RWPE1 (cell line): ENCODE results near the gene SLC4A4.

Experiments
- CTCF ChIA-PET: fragments of 350-600 bp; sonication (Branson Sonifier 250); formaldehyde crosslinking; extraction: SDS; loops from one replicate; lab custom pipeline; 2021; lab: Yijun Ruan, JAX
- POLR2A ChIA-PET: fragments of 400-600 bp; formaldehyde crosslinking; extraction: SDS; loops from one replicate; lab custom pipeline; 2020; ENCODE audit warnings: antibody characterized with exemption; ENCODE audit not compliant: low non-redundant PET; lab: Yijun Ruan, JAX
- DNase-seq: peaks from one replicate; pipeline ENCODE4 v3.0.0; 2012; ENCODE audit warnings: low spot score
- H3K27ac ChIP-seq: fragments of 450-650 bp; 2 replicates; pipeline ENCODE4 v1.5.1; 2017
- TF ChIP-seq, protein P1 (sequence below): fragments of 450-650 bp; conservative IDR thresholded peaks from 2 replicates; pipeline ENCODE4 v1.5.1; 2017; ENCODE audit warnings: low read depth, mild to moderate bottlenecking

SLC4A4 gene

DNA sequence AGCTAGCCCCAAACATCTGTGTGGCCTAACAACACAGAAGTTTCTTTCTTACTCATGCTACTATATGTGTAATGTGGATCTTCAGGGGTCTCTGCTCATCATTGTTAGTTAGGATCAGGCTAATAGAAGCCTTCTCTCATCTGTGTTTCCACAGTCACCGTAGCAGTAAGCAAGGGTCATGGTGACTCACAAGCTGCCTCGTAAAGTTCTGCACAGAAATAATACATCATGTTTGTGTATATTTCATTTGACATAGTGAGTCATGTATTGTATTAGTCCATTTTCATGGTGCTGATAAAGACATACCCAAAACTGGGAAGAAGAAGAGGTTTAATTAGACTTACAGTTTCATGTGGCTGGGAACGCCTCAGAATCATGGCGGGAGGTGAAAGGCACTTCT, 38.7 kb downstream of the SLC4A4 start:
- ChIA-PET CTCF (no interaction called here), POLR2A (no interaction called here)
- TF ChIP-seq, protein P1, sequence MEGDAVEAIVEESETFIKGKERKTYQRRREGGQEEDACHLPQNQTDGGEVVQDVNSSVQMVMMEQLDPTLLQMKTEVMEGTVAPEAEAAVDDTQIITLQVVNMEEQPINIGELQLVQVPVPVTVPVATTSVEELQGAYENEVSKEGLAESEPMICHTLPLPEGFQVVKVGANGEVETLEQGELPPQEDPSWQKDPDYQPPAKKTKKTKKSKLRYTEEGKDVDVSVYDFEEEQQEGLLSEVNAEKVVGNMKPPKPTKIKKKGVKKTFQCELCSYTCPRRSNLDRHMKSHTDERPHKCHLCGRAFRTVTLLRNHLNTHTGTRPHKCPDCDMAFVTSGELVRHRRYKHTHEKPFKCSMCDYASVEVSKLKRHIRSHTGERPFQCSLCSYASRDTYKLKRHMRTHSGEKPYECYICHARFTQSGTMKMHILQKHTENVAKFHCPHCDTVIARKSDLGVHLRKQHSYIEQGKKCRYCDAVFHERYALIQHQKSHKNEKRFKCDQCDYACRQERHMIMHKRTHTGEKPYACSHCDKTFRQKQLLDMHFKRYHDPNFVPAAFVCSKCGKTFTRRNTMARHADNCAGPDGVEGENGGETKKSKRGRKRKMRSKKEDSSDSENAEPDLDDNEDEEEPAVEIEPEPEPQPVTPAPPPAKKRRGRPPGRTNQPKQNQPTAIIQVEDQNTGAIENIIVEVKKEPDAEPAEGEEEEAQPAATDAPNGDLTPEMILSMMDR: no peak
- peak; percentile 4 for DNase-seq
- H3K27ac ChIP-seq: no peak overlapping the region

DNA sequence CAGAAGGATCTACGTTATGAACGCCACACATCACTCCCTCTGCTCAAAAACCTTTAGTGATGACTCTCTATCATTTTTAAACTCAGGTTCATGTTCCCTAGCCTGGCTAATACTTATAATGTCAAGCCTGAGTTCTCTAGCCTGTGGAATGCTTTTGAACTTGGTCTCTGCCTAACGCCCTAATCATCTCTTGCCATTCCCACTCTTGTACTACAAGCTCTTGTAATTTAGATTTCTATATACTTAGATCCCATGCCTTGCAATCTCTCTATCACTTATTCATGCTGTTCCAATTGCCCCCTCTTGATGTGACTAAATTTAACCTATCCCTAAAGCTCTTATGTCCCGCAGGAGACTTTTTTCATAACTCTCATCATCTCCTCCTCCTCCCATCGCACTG, 40.3 kb downstream of the SLC4A4 start:
- CTCF ChIA-PET: no interaction called here
- POLR2A ChIA-PET: no interaction called here

DNA sequence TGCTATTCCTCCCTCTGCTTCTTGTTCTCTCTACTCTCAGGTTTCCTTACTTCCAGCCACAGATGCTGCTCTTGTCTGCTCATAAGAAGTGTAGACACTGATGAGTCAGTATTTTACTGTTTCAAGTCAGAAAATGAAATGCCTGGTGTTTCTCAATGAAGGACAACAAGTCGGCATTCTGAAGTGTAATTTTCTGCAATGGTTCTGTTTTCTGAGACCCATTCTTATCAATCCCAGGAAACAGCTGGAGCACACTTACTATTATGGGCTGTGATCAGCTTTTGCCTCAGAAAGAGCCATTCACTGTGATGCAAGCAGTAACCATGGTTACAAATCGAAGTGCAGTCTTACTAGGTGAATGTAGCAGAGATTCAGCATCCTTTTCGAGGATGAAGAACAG, 42.0 kb downstream of the SLC4A4 start:
- TF ChIP-seq, protein P1: no peak
- ChIA-PET CTCF (no interaction called here), POLR2A (no interaction called here)
- no peak for DNase-seq
- H3K27ac ChIP-seq: no peak overlapping the region

More for the DNA sequence above, 40.3 kb downstream of the SLC4A4 start:
- DNase-seq: no peak
- H3K27ac ChIP-seq: no peak overlapping the region
- TF ChIP-seq, protein P1: no peak

DNA sequence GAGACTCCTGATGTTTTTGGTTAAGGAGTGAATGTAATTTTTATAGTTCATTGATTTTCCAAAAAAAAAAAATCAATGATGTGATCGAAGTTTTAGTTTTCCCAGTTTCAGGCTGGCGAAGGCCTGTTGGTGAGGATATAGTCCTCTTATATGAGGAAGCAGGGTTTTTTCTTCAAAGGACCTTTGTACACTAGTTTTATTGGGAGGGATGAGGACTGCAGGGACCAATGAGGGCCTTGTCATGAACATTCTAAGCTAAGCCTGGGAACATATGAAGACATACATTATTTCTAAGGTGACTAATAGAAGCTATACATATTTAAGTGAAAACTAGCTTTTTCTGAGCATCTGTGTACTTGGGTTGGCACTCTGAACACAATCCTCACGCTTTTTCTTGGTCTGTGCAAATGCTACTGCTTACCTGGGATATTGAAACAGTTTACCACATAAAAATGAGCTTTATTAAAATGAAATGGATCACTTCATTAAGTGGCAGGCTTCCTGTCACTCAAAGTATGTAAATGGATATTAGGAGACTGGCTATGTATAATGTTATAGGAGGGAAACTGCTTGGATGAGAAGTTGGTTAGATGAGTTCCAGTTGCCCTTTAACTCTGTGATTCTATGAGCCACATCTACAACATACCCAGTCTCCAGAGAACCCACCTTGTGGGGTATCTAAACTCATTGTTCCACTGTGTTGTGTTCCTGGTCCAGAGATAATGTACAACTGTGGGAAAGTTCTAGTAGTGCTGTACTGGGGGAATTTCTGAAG, 43.5 kb downstream of the SLC4A4 start:
- TF ChIP-seq, protein P1: no peak
- no peak for DNase-seq
- ChIA-PET POLR2A (no interaction called here), CTCF (interaction anchor here (0.6 kb wide), 1 partner anchor 669 kb away, joined by 3 read pairs; no protein-coding TSS in a partner anchor)
- no peak overlapping the region for H3K27ac ChIP-seq

DNA sequence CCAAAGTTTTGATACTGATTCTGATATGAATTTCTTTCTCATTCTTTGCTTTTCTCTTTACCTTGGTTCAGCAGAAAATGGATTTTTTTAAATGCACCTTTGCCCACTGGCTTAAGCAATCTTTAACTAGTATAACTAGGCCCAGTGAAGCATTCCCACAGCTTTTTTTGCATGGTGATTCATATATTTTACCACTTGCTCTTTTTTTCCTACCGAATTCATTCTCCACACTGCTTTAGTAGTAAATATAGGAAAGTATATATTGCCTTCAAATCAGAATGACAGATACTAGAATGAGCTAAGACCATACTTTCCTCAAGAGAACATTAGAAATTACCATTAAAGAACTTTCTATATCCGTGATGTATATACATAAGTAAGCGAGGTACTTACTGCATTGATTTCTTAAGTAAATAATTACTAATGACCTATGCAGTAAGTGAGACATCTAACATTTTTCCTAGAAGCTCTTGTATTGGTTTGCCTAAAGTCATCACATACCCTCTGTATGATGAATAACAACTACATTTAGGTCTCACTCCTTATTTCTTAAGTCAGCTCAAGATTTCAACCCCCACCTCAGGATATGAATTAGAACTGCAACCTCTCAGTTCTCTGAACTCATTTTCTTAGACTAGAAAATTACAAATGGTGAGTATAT, 44.2 kb downstream of the SLC4A4 start:
- POLR2A ChIA-PET: no interaction called here

DNA sequence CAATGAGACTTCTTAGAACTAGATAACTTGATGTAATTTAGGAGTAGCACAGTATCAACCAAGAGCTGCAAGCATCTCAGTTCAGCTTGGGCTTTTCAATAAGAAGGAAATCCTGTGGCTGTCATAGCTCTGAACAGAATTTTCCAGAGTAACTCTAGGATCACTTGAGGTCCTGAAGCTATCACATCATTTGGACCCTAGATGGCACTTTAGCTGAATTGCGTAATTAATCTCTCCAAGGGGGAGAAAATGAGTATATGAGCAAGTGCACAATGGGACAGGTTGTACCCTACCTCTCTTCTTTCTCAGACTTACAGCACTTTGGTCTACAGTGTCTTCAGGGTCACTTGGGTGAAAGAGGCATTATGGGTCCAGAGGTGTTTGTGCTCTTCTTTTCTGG, 45.2 kb downstream of the SLC4A4 start:
- ChIA-PET POLR2A (no interaction called here), CTCF (interaction anchor here (0.5 kb wide), 1 partner anchor 152 kb away, joined by 3 read pairs; no protein-coding TSS in a partner anchor)
- DNase-seq: no peak
- TF ChIP-seq, protein P1: no peak
- no peak overlapping the region for H3K27ac ChIP-seq

More for the DNA sequence above, 44.2 kb downstream of the SLC4A4 start:
- CTCF ChIA-PET: interaction anchor here (0.6 kb wide), 1 partner anchor 669 kb away, joined by 3 read pairs; no protein-coding TSS in a partner anchor
- H3K27ac ChIP-seq: no peak overlapping the region
- DNase-seq: no peak
- TF ChIP-seq, protein P1: no peak
